ENCODE measurements around the gene CEP126.
"Not testable (repeated sequence)": the region's sequence is repeated elsewhere in the genome, so short reads cannot be mapped to it uniquely, and the experiment has no call there.

CEP126 gene

DNA sequence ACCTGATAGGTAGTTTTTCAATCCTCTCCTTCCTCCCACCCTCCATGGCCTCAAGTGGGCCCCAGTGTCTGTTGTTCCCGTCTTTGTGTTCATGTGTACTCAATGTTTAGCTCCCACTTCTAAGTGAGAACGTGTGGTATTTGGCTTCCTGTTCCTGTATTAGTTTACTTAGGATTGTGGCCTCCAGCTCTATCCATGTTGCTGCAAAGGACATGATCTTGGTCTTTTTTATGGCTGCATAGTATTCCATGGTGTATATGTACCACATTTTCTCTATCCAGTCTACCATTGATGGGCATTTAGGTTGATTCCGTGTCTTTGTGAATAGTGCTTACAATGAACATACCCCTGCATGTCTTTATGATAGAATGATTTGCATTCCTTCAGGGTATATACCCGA lies 78.4 kb downstream of the CEP126 start:
- H3K27me3 ChIP-seq (ENCODE audit: insufficient read depth, poor library complexity, severe bottlenecking): no peaks in the 10 kb centered on the region
- no peaks in the 10 kb centered on the region for H3K4me1 ChIP-seq (ENCODE audit: insufficient read depth, poor library complexity, severe bottlenecking)
- no peak for ATAC-seq (ENCODE audit: low read depth)

DNA sequence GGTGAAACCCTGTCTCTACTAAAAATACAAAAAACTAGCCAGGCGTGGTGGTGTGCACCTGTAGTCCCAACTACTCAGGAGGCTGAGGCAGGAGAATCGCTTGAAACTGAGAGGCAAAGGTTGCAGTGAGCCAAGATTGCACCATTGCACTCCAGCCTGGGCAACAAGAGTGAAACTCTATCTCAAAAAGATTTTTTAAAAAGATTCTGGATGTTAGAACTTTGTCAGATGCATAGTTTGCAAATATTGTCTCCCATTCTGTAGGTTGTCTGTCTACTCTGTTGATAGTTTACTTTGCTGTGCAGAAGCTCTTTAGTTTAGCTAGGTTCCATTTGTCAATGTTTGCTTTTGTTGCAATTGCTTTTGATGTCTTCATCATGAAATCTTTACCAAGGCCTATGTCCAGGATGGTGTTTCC lies 79.3 kb downstream of the CEP126 start:
- H3K9me3 ChIP-seq (ENCODE audit: severe bottlenecking); H3K4me1 ChIP-seq (ENCODE audit: insufficient read depth, poor library complexity, severe bottlenecking); H3K27me3 ChIP-seq (ENCODE audit: insufficient read depth, poor library complexity, severe bottlenecking); DNase-seq (ENCODE audit: low spot score); H3K4me3 ChIP-seq (ENCODE audit: severe bottlenecking); ATAC-seq (ENCODE audit: low read depth); H3K36me3 ChIP-seq (ENCODE audit: low read depth); H3K27ac ChIP-seq (ENCODE audit: poor library complexity, severe bottlenecking): not testable (repeated sequence)

More for the DNA sequence above, 78.4 kb downstream of the CEP126 start:
- Histone ChIP-seq H3K4me3 (ENCODE audit: severe bottlenecking) (no peak overlapping the region), H3K27ac (ENCODE audit: poor library complexity, severe bottlenecking) (no peak overlapping the region), H3K36me3 (ENCODE audit: low read depth) (no peaks in the 10 kb centered on the region), H3K9me3 (ENCODE audit: severe bottlenecking) (no peaks in the 10 kb centered on the region)
- DNase-seq (ENCODE audit: low spot score): no peak
- TF ChIP-seq, protein P1, sequence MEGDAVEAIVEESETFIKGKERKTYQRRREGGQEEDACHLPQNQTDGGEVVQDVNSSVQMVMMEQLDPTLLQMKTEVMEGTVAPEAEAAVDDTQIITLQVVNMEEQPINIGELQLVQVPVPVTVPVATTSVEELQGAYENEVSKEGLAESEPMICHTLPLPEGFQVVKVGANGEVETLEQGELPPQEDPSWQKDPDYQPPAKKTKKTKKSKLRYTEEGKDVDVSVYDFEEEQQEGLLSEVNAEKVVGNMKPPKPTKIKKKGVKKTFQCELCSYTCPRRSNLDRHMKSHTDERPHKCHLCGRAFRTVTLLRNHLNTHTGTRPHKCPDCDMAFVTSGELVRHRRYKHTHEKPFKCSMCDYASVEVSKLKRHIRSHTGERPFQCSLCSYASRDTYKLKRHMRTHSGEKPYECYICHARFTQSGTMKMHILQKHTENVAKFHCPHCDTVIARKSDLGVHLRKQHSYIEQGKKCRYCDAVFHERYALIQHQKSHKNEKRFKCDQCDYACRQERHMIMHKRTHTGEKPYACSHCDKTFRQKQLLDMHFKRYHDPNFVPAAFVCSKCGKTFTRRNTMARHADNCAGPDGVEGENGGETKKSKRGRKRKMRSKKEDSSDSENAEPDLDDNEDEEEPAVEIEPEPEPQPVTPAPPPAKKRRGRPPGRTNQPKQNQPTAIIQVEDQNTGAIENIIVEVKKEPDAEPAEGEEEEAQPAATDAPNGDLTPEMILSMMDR (IDR thresholded peaks at IDR 0.05; ENCODE audit: poor library complexity, severe bottlenecking): no peak

DNA sequence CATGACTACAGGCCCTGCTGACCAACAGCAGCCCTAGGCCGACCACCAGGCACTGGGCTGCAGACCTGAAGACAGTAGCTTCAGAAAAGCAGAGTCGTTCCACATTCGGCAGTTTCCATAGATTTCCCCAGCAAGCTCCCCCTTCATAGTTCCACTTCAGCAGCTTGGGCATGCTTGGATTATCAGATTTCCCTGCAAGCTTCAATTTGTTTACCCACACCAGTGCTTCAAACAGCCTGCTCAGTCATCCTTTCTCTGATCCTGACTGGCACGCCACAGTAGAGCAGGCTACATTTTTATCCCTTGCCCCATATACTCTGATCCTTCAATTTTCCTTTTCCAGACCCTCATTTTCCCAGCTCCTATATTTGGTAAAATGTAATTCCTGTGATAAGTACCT lies 81.3 kb downstream of the CEP126 start:
- TF ChIP-seq, protein P1 (IDR thresholded peaks at IDR 0.05; ENCODE audit: poor library complexity, severe bottlenecking): no peak
- H3K27ac ChIP-seq (ENCODE audit: poor library complexity, severe bottlenecking): no peak overlapping the region
- no peak for ATAC-seq (ENCODE audit: low read depth)

DNA sequence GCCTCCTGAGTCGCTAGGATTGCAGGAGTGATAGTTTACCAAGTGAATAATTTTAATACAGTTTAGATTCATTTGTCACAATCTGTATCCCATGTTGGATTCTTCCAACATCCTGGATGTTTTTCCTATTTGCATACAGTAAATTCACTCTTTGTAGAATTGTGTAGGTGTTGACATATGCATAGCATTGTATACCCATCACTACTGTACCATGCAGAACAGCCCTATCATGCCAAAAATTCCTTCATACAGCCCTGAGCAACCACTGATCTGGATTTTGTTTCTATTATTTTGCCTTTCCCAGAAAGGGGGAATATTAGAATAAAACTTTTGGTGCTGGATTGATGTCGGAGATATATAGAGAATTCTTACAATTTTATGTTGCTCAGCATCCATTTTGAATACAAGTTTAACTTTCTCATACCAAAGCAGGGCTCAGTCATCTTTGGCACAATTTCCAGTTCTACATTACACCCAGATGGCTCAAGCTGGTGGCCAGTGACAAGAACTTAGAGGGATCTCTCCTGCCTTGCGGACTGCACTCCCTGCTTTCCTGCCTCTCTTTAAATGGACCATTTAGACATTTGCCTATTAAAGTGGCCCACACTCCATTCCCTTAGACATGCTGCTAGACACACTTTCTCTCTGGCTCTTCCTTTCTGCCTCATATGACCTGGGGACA lies 87.0 kb downstream of the CEP126 start:
- no peak for ATAC-seq (ENCODE audit: low read depth)
- Histone ChIP-seq H3K36me3 (ENCODE audit: low read depth) (no peaks in the 10 kb centered on the region), H3K27ac (ENCODE audit: poor library complexity, severe bottlenecking) (no peak overlapping the region), H3K9me3 (ENCODE audit: severe bottlenecking) (no peaks in the 10 kb centered on the region), H3K4me1 (ENCODE audit: insufficient read depth, poor library complexity, severe bottlenecking) (peaks cover 7% of the 10 kb centered on the region), H3K27me3 (ENCODE audit: insufficient read depth, poor library complexity, severe bottlenecking) (no peaks in the 10 kb centered on the region), H3K4me3 (ENCODE audit: severe bottlenecking) (no peak overlapping the region)
- no peak for DNase-seq (ENCODE audit: low spot score)
- TF ChIP-seq, protein P1 (IDR thresholded peaks at IDR 0.05; ENCODE audit: poor library complexity, severe bottlenecking): no peak

More for the DNA sequence above, 81.3 kb downstream of the CEP126 start:
- no peak for DNase-seq (ENCODE audit: low spot score)
- Histone ChIP-seq H3K4me1 (ENCODE audit: insufficient read depth, poor library complexity, severe bottlenecking) (no peaks in the 10 kb centered on the region), H3K9me3 (ENCODE audit: severe bottlenecking) (no peaks in the 10 kb centered on the region), H3K4me3 (ENCODE audit: severe bottlenecking) (no peak overlapping the region), H3K27me3 (ENCODE audit: insufficient read depth, poor library complexity, severe bottlenecking) (no peaks in the 10 kb centered on the region), H3K36me3 (ENCODE audit: low read depth) (no peaks in the 10 kb centered on the region)

DNA sequence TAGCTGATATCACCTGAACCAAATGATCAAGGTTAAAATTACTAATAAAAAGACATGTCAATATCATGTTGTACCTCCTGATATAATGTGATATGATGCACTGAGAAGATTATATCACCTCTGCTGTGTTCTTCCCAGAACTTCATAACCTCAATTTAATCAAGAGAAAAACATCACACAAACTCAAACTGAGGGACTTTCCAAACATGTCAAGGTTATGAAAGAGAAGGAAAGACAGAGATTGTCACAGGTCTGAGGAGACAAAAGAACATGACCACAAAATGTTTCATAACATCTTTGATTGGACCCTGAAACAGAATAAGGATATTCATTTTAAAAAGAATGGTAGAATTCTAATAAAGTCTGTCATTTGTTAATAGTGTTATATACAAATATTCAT lies 89.4 kb downstream of the CEP126 start:
- Histone ChIP-seq H3K27me3 (ENCODE audit: insufficient read depth, poor library complexity, severe bottlenecking) (no peaks in the 10 kb centered on the region), H3K27ac (ENCODE audit: poor library complexity, severe bottlenecking) (no peak overlapping the region), H3K4me3 (ENCODE audit: severe bottlenecking) (no peak overlapping the region), H3K9me3 (ENCODE audit: severe bottlenecking) (no peaks in the 10 kb centered on the region), H3K4me1 (ENCODE audit: insufficient read depth, poor library complexity, severe bottlenecking) (peaks cover 26% of the 10 kb centered on the region), H3K36me3 (ENCODE audit: low read depth) (no peaks in the 10 kb centered on the region)
- ATAC-seq (ENCODE audit: low read depth) (no peak), DNase-seq (ENCODE audit: low spot score) (no peak)
- TF ChIP-seq, protein P1 (IDR thresholded peaks at IDR 0.05; ENCODE audit: poor library complexity, severe bottlenecking): no peak

Measured in RWPE2 (cell line).